HG02973 (cell line): ENCODE measurements around the gene GUK1.

Experiments used
- ATAC-seq: cut with Tn5 transposase; IDR thresholded peaks from one replicate; pipeline ENCODE4 v1.9.1; 2021; ENCODE audit warnings: moderate library complexity; ENCODE audit not compliant: unreplicated experiment

GUK1 gene

GRCh38 chr1:228139931-228140723 lies at the start of gene GUK1:
Gene GUK1, plus strand, starts transcription at chr1:228140279. Its CDS starts 24 bp downstream, at chr1:228140303.
- ATAC-seq: peak; percentile 89

DNA sequence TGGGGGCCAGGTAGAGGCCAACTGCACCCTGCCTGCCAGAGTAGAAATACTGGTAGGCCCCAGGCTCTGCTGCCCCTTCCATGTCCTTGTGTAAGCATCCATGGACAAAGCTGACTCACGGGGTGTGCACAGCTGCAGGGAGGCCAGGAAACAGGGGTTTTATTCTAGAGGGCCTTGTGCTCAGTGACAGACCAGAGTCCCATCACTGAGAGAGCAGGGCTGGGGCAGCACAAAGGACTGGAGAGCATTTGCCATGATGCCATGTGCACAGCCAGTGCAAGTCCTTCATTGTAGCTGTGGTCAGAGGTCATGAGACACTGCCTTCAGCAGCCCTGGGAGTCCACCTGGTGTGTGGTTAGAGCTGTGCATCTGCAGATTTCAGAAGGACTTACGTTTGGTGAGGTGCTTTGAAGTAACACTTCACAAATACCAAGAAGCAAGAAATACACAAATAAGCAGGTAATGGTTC lies 49.4 kb upstream of the GUK1 start:
- no peak for ATAC-seq

GRCh38 chr1:228091084-228091483 lies 49.0 kb upstream of the GUK1 start:
- ATAC-seq: no peak

DNA sequence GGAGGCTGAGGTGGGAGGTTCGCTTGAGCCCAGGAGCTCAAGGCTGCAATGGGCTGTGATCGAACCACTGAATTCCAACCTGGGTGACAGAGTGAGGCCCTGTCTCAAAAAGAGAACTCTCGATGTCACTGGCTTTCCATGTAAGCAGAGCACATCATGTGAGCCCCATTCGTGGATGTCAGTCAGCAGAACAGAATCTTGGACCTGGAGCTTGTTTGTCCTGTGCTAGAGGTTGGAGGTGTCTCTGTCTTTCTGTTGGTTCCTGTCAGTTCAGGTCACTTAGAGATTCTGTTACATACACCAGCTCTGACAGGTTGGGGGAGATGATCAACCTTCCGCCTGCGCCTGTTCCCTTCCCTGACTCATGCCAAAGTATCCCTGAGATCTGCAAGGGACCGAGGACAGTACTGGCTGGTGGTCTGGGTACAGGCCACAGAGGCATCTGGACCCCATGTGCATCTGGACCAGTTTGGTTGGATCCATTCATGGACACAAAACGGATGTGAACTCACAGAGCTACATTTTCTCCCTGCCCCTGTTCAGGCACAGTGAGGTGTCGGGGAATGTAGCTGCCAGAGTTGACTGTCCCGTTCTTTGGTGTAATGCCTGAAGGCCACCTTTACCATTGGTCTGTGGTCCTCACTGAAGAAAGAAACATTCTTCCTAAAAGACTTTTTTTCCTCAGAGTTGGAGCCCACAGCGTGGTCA lies 47.6 kb upstream of the GUK1 start:
- ATAC-seq: no peak

DNA sequence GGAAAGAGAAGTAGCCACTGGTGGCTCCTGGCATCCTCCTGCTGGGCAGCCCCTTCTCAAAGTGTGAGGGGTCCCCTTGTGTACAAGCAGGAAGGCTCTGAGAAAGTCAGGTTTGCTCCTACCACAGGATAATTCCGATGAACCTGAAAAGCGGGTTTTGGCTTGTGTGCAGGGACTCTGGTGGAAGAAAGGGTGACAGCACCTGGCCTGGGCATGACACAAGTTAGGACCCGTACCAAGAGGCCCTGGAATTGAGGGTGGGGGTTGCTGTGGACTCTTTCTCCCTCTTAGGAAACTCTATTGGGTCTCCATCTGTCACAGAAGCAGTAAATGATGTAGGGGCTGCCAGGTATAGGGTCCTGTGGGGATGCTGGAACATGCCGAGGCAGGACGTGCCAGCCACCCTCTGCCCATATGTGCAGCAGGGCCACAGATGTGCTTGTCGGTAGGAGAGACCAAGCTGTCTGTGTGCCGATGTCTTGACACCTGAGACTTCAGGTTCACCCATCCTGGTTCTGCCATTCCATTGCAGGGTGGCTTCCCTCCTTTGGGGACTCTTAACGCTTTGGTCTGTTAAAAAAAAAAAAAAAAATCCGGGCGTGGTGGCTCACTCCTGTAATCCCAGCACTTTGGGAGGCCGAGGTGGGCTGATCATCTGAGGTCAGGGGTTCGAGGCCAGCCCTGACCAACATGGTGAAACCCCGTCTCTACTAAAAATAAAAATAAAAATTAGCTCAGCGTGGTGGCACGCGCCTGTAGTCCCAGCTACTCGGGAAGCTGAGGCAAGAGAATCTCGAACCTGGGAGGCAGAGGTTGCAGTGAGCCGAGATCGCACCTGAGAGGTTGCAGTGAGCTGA lies 46.8 kb upstream of the GUK1 start:
- ATAC-seq: no peak

DNA sequence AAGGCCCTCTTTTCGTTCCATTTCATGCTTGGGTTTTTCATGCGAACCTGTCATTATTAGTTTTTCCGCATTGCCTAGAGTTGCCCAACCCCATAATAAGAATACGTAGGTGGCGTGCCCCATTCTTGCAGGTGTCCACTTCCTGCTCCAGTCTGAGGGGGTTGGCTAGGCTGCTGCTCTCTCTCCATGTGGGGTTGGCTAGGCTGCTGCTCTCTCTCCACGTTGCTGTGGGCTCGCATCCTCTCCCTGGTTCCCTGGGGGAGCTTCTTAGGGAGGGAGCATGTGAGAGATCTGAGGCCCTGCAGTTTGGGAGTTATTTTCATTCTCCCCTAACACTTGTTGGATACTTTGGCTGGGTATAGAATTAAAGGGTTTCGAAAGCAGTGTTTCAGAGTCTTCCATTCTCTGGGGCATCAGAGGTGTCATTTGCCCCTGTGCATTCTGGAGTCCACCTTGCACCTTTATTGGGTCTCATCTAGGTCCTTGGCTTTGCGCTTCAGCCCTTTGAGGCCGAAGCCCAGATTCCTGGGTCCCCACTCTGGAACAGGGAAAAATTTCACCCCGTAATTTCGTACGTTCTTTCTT lies 45.6 kb upstream of the GUK1 start:
- ATAC-seq: no peak

GRCh38 chr1:228095161-228095560 lies 44.9 kb upstream of the GUK1 start:
- no peak for ATAC-seq

DNA sequence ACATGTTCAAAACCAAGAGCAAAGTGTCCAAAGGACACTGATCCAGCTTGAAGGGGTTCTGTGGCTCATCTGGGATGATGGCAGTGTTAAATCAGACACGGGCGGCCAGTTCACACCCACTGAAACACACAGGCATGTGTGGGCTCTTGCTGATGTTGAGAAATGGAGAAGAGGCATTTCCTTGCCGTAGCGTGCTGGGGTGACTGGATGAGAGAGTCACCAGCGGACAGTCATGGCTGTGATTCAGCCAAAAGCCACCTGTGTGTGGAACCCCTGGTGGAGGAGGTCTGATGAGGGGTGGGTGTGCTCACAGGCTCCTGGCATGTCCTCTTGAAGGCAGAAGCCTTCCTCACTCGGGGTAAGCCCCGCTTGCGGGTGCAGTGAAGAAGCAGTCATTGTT lies 44.1 kb upstream of the GUK1 start:
- no peak for ATAC-seq

- ATAC-seq: no peak
Measured at GRCh38 chr1:228096416-228097332, 43.4 kb upstream of the GUK1 start.

GRCh38 chr1:228097333-228098081 lies 42.6 kb upstream of the GUK1 start:
- no peak for ATAC-seq

DNA sequence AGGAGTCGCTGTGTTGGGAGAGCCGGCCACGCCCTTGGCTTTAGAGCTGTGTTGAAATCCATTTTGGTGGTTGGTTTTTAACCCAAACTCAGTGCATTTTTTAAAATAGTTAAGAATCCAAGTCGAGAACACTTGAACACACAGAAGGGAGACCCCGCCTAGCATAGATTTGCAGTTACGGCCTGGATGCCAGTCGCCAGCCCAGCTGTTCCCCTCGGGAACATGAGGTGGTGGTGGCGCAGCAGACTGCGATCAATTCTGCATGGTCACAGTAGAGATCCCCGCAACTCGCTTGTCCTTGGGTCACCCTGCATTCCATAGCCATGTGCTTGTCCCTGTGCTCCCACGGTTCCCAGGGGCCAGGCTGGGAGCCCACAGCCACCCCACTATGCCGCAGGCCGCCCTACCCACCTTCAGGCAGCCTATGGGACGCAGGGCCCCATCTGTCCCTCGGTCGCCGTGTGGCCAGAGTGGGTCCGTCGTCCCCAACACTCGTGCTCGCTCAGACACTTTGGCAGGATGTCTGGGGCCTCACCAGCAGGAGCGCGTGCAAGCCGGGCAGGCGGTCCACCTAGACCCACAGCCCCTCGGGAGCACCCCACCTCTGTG lies 41.7 kb upstream of the GUK1 start:
- ATAC-seq: no peak

GRCh38 chr1:228099331-228099732 lies 40.7 kb upstream of the GUK1 start:
- ATAC-seq: no peak

- no peak for ATAC-seq
Measured at GRCh38 chr1:228100822-228101613, 39.1 kb upstream of the GUK1 start.

DNA sequence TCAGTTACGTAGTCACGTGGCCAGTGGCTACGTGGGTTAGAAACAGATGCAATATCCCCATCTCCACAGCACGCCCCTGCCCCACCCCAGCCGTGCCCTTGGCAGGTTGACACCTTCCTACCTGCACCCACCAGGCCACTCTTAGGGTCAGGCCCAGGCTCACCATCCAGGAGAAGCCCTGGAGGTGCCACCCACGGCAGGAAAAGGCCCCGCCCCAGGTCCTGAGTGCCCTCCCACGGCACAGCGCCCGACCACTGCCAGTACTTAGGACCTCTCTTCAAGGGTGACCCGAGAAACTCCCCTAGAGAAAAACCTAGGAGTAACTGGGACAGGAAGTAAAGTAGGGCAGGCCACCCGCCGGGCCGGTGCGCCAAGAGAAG lies 38.5 kb upstream of the GUK1 start:
- ATAC-seq: no peak

- ATAC-seq: peak; percentile 23
Measured at GRCh38 chr1:228101994-228102790, 37.9 kb upstream of the GUK1 start.

DNA sequence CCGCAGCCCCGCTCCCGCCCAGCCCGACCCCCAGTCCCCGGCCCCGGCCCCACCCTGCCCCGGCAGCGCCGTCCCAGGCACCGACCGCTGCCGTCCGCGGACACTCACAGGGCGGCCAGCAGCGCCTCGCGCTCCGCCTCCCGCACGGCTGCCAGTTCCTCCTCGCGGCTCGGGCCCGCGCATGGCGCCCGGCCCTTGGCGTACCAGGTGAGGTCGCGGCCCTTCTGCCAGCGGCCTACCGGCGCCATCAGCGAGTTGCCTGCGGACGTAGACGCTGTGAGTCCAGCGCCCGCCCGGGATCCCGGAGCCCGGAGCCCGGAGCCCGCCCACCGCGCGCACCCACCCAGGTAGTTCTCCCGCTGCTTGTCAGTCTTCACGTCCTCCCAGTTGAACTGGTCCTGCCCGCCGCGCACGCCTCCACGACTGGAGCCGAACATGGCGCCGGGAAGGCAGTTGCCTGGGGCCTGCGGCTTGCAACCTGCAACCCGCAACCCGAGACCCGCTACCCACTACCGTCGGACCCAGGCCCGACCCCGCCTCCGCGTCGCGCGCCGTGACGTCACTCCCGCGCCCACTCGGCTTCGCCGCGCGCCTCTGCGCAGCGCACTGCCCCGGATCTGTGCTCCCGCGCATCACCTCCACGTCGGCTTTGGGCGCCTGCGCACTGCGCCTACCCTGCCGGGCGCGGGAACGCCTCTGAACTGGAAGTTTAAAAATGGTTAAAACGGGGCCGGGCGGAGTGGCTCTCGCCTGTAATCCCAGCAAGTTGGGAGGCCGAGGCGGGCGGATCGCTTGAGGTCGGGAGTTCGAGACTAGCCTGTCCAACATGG lies 37.1 kb upstream of the GUK1 start, which contains the start of gene C1orf35:
C1orf35 (minus strand) TSS at position 535 of the 830 bp plus-strand sequence; CDS start at position 437, 98 bp downstream.
- ATAC-seq: peak; percentile 59
